SH-SY5Y (cell line): ENCODE measurements around the gene SLC35D1.

Experiments used
- GATA2 ChIP-seq: IDR thresholded peaks from 2 replicates; pipeline ENCODE4 v1.6.1; 2011; ENCODE audit warnings: mild to moderate bottlenecking, low read depth, low read length
- GATA3 ChIP-seq: IDR thresholded peaks from 2 replicates; pipeline ENCODE4 v1.6.1; 2011; ENCODE audit warnings: low read depth, mild to moderate bottlenecking, low read length, moderate library complexity

Gene SLC35D1

DNA sequence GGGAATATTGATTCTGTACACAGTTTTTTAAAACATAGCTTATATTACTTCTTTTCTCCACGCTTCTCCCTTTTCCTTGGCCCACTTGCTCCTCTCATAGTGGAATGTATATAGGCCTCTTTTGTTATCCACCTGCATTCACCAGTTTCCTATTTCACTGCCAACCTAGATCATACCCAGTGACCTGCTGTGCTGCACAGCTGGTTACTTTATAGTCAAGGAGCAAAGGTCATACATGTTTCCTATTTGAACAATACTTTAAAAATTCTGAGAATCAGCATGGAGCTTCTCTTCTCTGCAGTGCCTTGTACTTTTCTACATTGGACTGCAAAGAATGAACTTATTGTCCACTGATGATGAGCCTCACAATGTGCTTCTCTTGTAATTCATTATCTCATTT is 4.3 kb upstream of the SLC35D1 start:
- TF ChIP-seq GATA2: no peak
- TF ChIP-seq GATA3: no peak

DNA sequence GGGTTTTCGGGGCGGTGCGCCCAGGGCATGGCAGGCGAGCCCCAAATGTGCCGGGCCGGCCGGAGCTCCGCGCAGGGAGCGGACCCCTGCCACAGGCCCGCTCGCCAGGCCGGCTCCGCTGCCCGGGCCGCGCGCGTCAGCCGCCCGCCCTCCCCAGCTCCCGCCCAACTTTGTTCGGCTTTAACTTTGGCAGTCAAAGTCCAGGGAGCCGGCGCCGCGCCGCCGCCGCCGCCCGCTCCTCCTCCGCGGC is 488 bp downstream of the SLC35D1 start:
- TF ChIP-seq GATA2 (no peak), GATA3 (no peak)

DNA sequence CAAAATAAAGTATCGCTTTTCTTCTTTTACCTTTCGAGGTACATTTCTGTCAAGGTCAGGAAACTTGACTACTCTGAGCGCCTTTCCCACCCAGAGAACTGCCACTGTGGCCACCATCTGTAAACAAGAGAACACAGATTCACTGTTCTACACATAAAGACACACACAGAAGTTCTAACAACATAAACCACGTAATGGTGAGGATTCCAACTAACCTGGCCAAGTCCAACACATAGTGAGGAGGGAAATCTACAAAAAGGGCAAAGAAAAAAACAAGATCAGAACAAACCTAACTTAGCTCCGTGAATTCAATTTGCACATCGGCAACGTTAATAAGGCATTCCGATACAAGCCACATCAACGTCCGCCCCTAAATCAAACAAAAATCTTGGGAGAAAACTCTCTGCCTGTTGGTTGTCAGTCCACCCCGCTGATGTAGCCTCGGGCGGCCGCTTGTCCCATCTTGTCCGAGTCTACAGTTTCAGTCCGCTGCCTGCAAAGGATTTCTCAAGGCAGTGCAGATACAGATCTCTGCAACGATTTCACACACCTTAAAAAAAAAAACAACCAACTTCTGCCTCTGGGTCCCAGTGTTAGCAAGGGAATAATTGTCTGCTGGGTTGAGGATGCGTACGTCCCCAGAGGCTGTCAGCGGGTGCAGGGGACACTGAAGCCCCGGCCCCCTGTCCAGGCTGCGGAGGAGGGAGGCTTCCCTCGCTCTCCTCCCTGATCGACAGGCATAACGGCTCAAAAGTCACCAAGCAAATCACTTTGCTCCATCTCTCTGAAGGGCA is 1.0 kb downstream of the SLC35D1 start:
- no peak for TF ChIP-seq GATA3
- no peak for TF ChIP-seq GATA2

DNA sequence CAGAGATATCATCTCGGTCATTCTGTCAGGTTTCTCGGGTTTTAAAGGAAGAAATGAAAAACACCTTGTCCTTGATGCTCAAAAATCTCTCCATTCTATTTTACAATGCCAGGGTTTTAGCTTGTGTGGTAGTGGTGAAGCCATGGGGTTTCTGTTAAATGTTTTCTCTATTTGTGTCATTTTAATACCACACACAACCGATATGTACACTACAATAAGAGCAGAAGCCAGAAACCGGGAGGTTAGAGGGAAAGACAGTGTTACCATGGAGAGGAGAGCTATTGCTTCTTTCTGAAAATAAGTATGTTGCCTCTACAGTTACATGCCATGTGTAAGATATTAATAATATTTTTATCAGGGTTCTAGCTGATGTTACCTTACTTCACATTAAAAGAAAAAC is 2.8 kb downstream of the SLC35D1 start:
- TF ChIP-seq GATA3: no peak

DNA sequence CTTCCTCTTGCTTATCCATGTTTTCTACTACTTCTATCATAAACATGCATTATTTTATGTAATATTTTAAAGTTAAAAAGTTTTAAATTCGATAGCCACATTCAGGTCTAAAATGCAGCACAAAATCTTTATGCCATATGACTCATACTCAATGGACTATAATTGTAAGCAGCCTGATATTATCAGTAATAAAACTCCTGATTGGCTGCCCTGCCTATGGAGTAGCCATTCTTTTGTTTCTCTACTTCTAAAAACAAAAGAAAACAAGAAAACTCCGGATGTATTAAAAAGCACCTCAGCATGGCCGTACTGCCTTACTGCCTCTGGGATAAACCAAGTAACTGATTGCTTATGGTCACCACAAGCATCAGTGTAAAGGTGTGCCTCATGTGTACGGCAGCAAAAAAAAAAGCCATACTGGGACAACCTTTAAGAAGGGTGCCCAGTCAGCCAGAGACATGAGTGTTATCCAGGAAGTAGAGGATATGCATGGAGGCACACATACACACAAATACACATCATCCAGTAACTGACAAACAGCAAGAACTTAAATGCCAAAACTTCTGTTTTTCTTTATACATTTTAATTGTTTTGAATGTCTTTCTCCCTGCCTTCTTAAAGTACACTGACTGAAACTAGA is 9.2 kb downstream of the SLC35D1 start:
- TF ChIP-seq GATA3 (no peak), GATA2 (no peak)

DNA sequence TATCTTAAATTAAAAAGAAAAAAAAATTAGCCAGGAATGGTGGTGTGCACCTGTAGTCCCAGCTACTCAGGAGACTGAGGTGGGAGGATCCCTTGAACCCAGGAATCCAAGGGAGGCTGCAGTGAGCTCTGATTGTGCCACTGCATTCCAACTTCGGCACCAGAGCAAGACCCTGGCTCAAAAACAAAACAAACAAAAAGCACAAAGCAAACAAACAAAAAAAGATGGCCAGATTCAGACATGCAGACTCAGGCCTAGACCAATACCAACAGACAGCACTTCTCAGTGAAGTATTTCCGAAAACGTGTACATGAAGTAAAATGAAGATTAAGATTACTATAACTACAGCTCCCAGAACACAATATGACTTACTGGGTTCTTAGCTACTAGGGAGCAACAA is 10.6 kb downstream of the SLC35D1 start:
- TF ChIP-seq GATA2: no peak
- no peak for TF ChIP-seq GATA3

DNA sequence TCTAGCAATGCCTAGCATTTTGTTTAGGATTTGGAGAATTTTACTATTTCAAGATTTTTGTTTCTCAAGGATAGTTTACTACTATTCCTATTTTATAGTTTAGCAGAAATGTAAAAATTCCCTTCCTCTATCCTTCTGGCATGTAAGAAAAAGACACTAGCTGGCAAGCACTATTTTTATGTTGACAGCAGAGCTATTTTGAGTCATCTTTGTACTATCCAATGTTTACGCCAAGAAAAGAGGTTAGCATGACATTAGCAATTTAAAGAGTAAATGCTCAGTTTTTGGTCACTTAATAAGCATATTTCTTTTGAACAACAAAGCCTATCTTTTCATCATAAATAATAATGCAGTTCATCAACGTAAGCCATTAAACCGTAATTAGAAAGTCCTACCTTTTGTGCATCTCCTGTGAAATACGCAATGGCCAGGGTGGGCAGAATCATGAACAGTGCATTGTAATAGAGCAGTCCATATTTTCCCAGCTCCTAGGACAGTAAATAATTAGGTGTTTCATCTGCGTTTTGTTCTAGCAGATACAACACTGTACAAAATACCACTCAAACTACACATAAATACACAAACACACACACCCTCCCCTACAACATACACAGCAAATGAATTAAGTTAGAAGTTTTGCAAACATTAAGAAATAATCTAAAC is 12.0 kb downstream of the SLC35D1 start:
- TF ChIP-seq GATA2 (no peak), GATA3 (no peak)

DNA sequence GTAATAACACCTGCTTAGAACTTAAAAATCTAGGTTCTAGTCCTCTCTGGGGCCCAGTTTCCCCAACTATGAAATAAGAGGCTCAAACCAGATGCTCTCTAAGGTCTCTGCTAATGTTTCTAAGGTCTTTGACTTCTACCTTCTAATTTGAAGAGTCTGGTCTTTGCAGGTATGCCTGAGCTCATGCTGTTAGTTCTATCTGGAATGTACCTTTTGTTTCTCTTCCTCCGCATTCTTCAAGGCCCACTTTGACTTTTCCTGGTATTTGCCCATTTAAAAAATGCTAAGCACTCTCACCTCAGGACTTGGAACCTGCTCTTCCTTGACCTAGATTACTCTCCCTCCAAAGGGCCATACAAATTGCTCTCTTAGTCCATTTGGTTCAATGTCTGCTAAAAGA is 13.5 kb downstream of the SLC35D1 start:
- TF ChIP-seq GATA3: no peak
- TF ChIP-seq GATA2: no peak

DNA sequence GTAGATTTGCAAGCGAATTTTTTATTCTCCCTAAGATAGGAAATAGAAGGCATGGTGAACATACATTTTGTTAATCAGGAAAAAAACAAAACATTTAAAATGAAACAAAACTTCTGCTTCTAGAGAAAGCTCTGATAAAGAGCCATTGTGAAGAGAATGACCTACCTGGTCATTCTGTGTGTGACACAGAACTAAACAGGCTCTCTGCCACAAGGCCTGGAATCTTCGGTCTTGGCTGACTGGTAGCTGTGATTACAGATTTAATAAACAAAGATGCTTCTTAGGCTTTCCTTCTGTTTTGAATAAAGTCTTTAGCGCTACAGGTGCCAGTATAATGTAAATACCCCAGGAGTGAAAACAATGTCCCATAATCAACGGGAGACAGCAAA is 22.1 kb downstream of the SLC35D1 start:
- TF ChIP-seq GATA2 (no peak), GATA3 (no peak)

DNA sequence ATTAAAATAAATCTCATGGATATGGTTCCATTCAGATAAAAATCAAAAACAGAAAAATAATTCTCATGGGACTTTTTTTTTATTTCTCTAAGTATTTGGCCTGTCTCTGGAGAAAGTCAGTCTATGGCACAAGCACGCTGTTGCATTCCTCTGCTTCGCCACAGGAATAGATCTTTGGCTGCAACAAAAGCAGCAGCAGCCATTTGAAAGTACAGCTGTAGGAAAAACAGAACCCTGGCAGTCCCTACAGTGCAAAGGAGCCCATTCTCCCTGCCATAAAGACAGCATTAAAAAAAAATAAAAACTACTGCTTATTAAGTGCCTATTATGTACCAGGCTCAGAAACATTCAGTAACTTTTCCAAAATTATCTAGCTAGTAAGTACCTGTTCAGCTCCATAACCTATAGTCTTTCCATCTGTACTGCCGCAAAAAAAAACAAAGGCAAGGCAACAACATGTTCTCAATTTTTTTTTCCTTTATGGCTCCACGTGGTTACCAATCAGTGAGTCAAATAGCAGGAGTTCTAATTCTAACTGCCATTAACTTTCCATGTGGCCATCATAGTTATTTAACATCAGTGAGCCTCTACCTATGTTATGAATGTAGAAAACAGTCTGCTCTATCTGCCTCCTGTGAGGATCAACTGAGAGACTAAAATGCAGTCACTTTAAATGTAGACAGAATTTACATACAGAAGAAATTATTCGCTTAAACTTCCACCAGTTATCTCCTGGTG is 22.7 kb downstream of the SLC35D1 start:
- TF ChIP-seq GATA2: no peak

DNA sequence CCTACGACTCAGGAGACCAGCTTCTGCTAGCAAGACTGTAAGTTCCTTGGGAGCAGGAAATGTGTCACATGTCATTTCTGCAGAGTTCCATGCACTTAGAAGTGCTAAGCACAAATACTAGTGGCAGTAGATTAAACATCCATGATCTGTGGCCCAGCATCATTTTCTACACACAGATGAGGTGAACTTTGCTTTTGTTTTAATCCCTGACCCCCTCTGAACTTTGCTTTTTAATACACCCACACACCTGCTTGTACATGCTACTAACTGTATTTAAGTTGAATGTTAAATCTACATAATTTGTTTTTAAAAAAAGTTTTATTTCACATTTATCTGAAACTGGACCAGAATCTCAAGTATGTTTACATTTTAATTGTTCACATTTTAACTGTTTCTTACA is 24.5 kb downstream of the SLC35D1 start:
- no peak for TF ChIP-seq GATA3
- no peak for TF ChIP-seq GATA2

DNA sequence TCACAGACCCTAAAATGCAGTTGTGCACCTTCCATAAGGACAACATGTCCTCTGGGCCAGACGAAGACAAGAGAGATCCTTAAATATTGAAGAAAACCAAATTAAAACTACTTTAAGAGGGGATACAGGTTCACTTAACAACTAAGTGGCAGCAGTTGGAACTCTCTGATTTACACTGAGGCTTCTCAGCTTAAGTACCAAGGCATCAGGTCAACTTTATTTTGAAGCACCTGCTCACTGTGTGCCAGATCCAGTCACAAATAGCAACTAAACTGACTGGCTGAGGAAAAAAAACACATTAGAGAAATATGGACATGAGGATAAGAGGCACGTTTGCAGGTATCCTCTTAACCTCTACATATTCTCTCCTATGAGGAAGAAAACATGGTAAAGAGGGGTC is 33.2 kb downstream of the SLC35D1 start:
- TF ChIP-seq GATA2 (no peak), GATA3 (no peak)

DNA sequence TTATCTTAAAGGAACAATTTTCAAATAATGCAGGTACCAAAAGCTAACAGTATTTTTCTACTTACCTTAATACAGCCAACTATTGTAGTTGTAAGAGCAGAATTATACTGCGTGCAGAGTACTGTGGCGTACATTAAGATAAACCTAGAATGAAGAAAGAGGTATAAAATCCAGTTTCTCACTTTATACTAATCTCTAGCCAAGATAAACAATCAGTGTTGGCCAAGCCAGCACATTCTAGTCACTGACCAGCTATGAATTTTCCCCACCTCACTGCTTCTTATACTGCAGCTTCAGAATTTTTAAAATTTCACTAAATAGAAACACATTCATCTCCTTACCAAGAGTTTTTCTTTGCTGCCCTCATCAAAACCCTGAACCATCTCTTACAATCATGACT is 33.6 kb downstream of the SLC35D1 start:
- TF ChIP-seq GATA3: no peak
- TF ChIP-seq GATA2: no peak

DNA sequence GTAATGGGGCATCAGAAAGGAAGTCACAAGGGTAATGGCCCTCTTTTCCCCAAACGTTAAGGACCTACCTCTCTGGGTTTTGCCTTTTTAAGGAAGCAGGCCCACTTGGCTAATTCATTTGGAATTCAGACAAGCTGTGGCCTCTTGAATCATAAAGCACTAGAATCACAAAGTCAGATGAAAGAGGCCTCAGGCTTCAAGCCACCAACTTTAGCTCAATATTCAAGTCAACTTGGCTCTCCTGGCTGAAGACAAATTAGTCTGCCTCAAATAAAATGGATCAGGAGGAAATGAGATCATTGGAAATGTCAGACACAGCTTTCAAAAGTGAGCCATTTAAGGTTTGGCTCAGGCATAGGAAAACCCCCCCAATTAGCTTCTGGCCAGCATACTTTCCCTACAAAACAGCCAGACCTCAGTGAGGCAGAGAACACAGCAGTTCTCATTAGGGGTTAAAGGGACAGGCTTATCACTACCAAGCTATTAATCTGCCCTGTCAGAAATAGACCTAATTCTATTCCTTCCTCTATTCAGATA is 34.3 kb downstream of the SLC35D1 start:
- TF ChIP-seq GATA3 (no peak), GATA2 (no peak)
